Keratinocyte (primary cell): ENCODE measurements around the gene ALKBH5. TPM values are rescaled to one million over a fixed set of nuclear protein-coding genes. Genes with fewer than 3 reads are reported as not detected.

Experiments
- DNase-seq: peaks from one replicate; pipeline ENCODE4 v3.0.0-alpha.2; 2011; ENCODE audit warnings: low read depth, missing footprints, low spot score
- FAIRE-seq: peaks from 2 replicates; lab custom pipeline; 2011; peaks lifted over from hg19 to GRCh38; lab: Jason Lieb, UNC
- H2AFZ ChIP-seq: 2 replicates; pipeline ENCODE4 v1.6.0; 2012; ENCODE audit warnings: low read length, control low read depth, inconsistent platforms; ENCODE audit not compliant: control insufficient read depth
- H3K27ac ChIP-seq: 2 replicates; pipeline ENCODE4 v1.5.1; 2011; ENCODE audit warnings: low read length; ENCODE audit not compliant: control insufficient read depth, insufficient read depth
- H3K27me3 ChIP-seq: 3 replicates; pipeline ENCODE4 v1.6.0; 2011; ENCODE audit warnings: low read length; ENCODE audit not compliant: control insufficient read depth, insufficient read depth; ENCODE audit errors: extremely low read depth
- H3K36me3 ChIP-seq, 2 experiments: 2 replicates in 1 of 2; 3 replicates in 1 of 2; pipeline ENCODE4 v1.5.1; 2011; ENCODE audit warnings: low read length in 2 of 2, mild to moderate bottlenecking in 1 of 2; ENCODE audit not compliant: control insufficient read depth in 2 of 2, insufficient read depth in 2 of 2; ENCODE audit errors: extremely low read depth in 1 of 2
- H3K4me1 ChIP-seq: 3 replicates; pipeline ENCODE4 v1.5.1; 2011; ENCODE audit warnings: low read length; ENCODE audit not compliant: control insufficient read depth, insufficient read depth; ENCODE audit errors: extremely low read depth
- H3K4me2 ChIP-seq: 3 replicates; pipeline ENCODE4 v1.6.0; 2011; ENCODE audit warnings: low read depth, low read length; ENCODE audit not compliant: control insufficient read depth, insufficient read depth; ENCODE audit errors: extremely low read depth
- H3K4me3 ChIP-seq, 3 experiments: fragments of 200-600 bp in 1 of 3; sonication (generic) in 1 of 3; 2 replicates in 2 of 3; 3 replicates in 1 of 3; pipeline ENCODE4 v1.5.1; 2011 to 2016; ENCODE audit warnings: low read length in 3 of 3, mild to moderate bottlenecking in 3 of 3, control low read depth in 2 of 3, inconsistent platforms in 1 of 3, low read depth in 1 of 3, mixed read lengths in 1 of 3, mixed run types in 1 of 3, moderate library complexity in 1 of 3; ENCODE audit not compliant: control insufficient read depth in 2 of 3, insufficient read depth in 2 of 3; ENCODE audit errors: extremely low read depth in 1 of 3
- H3K79me2 ChIP-seq: 2 replicates; pipeline ENCODE4 v1.6.0; 2012; ENCODE audit warnings: low read length; ENCODE audit not compliant: control insufficient read depth, insufficient read depth
- H3K9ac ChIP-seq: 3 replicates; pipeline ENCODE4 v1.6.0; 2011; ENCODE audit warnings: low read length; ENCODE audit not compliant: control insufficient read depth, insufficient read depth; ENCODE audit errors: extremely low read depth
- H3K9me1 ChIP-seq: 3 replicates; pipeline ENCODE4 v1.6.0; 2011; ENCODE audit warnings: low read length; ENCODE audit not compliant: control insufficient read depth, insufficient read depth; ENCODE audit errors: extremely low read depth
- H3K9me3 ChIP-seq: 2 replicates; pipeline ENCODE4 v1.5.1; 2012; ENCODE audit warnings: low read depth, low read length; ENCODE audit not compliant: control insufficient read depth
- H4K20me1 ChIP-seq: 3 replicates; pipeline ENCODE4 v1.6.0; 2011; ENCODE audit warnings: low read length; ENCODE audit not compliant: control insufficient read depth, insufficient read depth; ENCODE audit errors: extremely low read depth
- EZH2 ChIP-seq: IDR thresholded peaks from one replicate; pipeline ENCODE4 v1.6.1; 2012; ENCODE audit warnings: inconsistent platforms, mild to moderate bottlenecking, low read length, moderate library complexity
- dilution Hi-C: fragments of 300-500 bp; cut with MboI; formaldehyde crosslinking; loops from one replicate; pipeline ENCODE4 v1.7.0; 2020; ENCODE audit warnings: low sequenced_read_pairs; ENCODE audit not compliant: extremely low pct_ligation_motif_present
- polyA plus RNA-seq, 5 experiments: library from polyadenylated mRNA; depleted of rRNA in 3 of 5; stranded (reverse) in 3 of 5; stranded (forward) in 1 of 5; unstranded in 1 of 5; fragments of >200 nt; gene quantifications; 1 replicate in 1 of 5; 2 replicates in 3 of 5; 3 replicates in 1 of 5; pipeline versions ENCODE4 v1.2.1 to v1.2.3, GENCODE V29; 2011 to 2012; ENCODE audit warnings: missing spikeins in 2 of 5, low read depth in 1 of 5, low replicate concordance in 1 of 5
- TF ChIP-seq, protein P1 (sequence below), 3 experiments: IDR thresholded peaks in 1 of 3; conservative IDR thresholded peaks in 1 of 3; optimal IDR thresholded peaks in 1 of 3; 2 replicates in 2 of 3; 3 replicates in 1 of 3; pipeline versions ENCODE3 to v1.5.1; 2011; ENCODE audit warnings: low read length in 3 of 3, mild to moderate bottlenecking in 3 of 3, moderate library complexity in 2 of 3, control low read depth in 1 of 3, inconsistent platforms in 1 of 3; ENCODE audit not compliant: insufficient read depth in 2 of 3; ENCODE audit errors: extremely low read depth in 1 of 3

Gene ALKBH5
- polyA plus RNA-seq, 1 donor (not counting 4 experiments of a cell fraction or from before 2014, with no cell fraction given): 50.2 TPM

DNA sequence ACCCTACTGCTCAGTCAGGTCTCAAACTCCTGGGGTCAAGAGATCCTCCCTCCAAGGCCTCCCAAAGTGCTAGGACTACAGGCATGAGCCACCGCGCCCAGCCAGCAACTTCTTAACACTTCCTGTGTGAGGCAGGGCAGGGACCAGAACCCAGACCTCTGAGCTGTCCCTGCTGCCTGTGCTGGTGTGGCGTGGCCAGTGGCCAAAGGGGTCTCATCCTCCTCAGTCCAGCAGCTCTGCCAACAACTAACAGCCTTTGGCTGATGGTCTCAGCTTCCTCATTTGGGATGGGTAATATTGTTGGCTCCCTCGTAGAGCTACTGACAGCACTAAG lies 40.4 kb downstream of the ALKBH5 start:
- DNase-seq: no peak

DNA sequence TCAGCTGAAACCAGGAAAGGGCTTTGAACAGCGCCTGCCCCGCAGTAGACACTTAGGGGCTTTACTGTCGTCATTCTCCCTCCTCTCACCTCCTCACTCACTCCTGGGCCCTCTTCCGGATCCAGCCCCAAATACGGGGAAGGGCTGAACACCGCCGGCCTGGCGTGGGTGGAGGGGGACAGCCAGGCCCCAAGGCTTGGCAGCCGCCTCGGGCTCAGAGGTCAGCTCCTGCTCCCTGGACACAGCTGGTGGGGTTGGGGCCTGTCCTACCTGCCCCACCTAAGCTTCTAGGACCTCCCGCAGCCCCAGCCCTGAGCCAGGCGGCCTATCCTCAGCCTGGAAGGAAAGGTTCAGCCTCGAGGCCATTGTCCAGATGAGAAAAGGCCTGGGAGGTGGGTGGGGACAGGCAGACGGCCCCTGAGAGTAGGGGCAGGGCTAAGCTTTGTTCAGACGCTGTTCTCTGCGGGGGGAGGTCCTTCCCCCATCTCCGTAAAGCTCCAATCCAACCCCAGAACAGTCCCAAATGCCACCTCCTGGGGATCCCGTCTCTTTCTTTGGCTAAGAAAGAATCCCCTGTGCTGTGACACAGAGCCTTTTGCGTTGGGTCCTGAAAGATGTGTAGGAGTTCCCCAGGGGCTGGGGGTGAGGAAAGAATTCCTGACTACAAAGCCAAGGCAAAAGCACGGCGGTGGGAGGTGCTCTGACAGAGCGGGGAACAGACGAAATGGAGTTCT lies 40.9 kb downstream of the ALKBH5 start:
- TF ChIP-seq, protein P1, sequence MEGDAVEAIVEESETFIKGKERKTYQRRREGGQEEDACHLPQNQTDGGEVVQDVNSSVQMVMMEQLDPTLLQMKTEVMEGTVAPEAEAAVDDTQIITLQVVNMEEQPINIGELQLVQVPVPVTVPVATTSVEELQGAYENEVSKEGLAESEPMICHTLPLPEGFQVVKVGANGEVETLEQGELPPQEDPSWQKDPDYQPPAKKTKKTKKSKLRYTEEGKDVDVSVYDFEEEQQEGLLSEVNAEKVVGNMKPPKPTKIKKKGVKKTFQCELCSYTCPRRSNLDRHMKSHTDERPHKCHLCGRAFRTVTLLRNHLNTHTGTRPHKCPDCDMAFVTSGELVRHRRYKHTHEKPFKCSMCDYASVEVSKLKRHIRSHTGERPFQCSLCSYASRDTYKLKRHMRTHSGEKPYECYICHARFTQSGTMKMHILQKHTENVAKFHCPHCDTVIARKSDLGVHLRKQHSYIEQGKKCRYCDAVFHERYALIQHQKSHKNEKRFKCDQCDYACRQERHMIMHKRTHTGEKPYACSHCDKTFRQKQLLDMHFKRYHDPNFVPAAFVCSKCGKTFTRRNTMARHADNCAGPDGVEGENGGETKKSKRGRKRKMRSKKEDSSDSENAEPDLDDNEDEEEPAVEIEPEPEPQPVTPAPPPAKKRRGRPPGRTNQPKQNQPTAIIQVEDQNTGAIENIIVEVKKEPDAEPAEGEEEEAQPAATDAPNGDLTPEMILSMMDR (optimal IDR thresholded peaks at IDR 0.05 in 1 of 3, IDR thresholded peaks at IDR 0.05 in 1 of 3, conservative IDR thresholded peaks at IDR 0.05 in 1 of 3; ENCODE audit: extremely low read depth in 1 of 3, insufficient read depth in 2 of 3, low read length in 3 of 3): no peak
- no peak for TF ChIP-seq EZH2
- Histone ChIP-seq H3K9me3 (no peaks in the 10 kb centered on the region), H3K27ac (no peak overlapping the region), H3K79me2 (peaks cover 28% of the 10 kb centered on the region), H3K4me3 (peak overlapping the region in 2 of 3 experiments; percentile 48 to 67), H3K4me1 (peaks cover 8% of the 10 kb centered on the region), H3K4me2 (peak overlapping the region; percentile 85), H3K36me3 (no peaks in the 10 kb centered on the region), H3K27me3 (no peaks in the 10 kb centered on the region), H3K9ac (peak overlapping the region; percentile 44), H3K9me1 (peaks cover 2% of the 10 kb centered on the region), H4K20me1 (no peaks in the 10 kb centered on the region), H2AFZ (peak overlapping the region; percentile 91)
- dilution Hi-C loops: no loop called here
- FAIRE-seq (no peak), DNase-seq (no peak)

More for the DNA sequence above, 40.4 kb downstream of the ALKBH5 start:
- H3K27ac ChIP-seq: no peak overlapping the region
- no peaks in the 10 kb centered on the region for H3K36me3 ChIP-seq
- H3K9me1 ChIP-seq: peaks cover 2% of the 10 kb centered on the region
- no peak overlapping the region for H3K4me3 ChIP-seq
- no peak overlapping the region for H3K9ac ChIP-seq
- peaks cover 8% of the 10 kb centered on the region for H3K4me1 ChIP-seq
- H3K27me3 ChIP-seq: no peaks in the 10 kb centered on the region
- no peak overlapping the region for H3K4me2 ChIP-seq
- H4K20me1 ChIP-seq: no peaks in the 10 kb centered on the region
- dilution Hi-C loops: no loop called here
- FAIRE-seq: no peak
- no peaks in the 10 kb centered on the region for H3K9me3 ChIP-seq
- H2AFZ ChIP-seq: no peak overlapping the region
- peaks cover 23% of the 10 kb centered on the region for H3K79me2 ChIP-seq
- TF ChIP-seq, protein P1 (optimal IDR thresholded peaks at IDR 0.05 in 1 of 3, IDR thresholded peaks at IDR 0.05 in 1 of 3, conservative IDR thresholded peaks at IDR 0.05 in 1 of 3; ENCODE audit: extremely low read depth in 1 of 3, insufficient read depth in 2 of 3, low read length in 3 of 3): no peak
